IPS DF 4.7 (cell line): ENCODE measurements around the gene HK2.
"Not testable (repeated sequence)": the region's sequence is repeated elsewhere in the genome, so short reads cannot be mapped to it uniquely, and the experiment has no call there.

Source experiments
- DNase-seq: peaks from one replicate; pipeline ENCODE4 v3.0.0-alpha.2; 2013; ENCODE audit warnings: low spot score; ENCODE audit errors: extremely low read depth

HK2 gene

DNA sequence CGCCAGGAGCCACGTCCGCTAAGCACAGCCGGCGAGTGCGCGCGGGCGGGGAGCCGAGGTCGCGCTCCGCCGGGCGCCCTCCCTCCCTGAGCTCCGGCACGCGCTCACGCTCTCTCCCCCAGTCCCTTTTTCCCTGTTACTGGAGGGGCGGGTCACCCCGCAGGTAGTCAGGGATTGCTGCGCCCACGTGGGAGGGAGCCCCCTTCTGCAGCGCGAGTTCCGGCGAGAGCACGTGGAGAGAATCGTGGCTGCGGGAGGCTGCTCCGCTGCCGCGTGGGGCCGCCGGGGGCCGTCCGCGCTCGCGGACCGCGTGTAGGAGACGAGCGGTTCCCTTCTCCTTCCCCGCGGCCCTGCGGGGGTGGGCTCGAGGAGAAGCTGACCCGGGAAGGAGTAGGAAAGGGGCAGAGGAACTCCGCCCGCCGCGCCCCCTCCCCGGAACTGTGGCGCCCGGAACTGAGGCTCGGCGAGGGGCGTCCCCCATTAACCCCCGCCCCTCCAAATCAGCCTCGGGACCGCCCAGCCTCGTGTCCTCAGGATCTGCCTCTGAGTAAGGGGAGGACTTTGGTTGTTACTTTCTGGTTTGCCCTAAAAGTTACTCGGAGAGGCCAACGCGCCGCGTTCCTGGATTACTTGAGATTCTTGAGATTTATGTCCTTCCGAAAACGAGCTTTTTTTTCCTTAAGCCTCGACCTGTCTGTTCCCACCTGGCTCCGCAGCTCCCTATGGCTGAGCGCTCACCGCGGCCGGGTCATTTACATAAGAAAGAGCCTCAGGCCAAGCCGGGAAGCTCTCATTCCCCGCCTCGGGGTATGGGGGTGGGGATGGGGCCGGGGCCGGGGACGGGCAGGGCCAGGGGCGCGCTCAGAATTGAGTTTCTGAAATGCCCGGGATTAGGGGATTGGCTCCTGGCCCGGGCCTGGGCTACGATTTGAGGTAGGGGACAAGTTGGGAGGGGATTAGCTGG, 1.1 kb downstream of the HK2 start:
- no peak for DNase-seq

GRCh38 chr2:74835831-74836674, 2.1 kb downstream of the HK2 start:
- DNase-seq: no peak

DNA sequence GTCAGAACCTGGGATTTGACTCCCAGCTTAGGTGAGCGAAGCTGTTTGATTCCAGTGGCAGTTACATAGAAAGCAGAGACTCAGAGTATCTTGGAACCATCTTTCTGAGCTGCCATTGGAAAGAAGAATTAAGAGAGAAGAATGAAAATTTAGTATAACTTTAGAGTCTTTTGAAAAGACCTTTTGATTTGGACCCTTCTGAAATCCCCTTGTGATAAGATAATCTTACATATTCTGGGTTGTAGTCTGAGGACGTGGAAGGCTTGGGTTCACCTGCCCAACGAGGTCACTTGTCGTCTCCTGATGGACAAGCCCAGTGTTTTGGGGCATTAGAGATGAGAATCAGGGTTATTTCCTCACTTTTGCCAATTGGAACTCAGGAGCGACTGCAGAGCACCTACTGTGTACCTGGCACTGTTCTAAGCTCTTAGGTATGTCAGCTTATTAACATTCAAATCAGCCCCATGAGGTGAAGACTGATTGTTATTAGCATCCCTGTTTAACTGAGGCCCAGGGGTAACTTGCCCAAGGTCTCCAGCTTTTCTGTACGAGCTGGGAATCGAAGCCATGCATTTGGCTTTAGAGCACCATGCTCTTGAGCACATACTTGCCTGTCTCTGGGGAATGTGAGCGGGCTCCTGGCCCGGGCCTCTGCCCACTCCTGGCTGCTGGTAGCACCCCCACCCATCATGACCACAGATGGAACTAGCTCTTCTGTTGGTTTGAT, 2.9 kb downstream of the HK2 start:
- no peak for DNase-seq

DNA sequence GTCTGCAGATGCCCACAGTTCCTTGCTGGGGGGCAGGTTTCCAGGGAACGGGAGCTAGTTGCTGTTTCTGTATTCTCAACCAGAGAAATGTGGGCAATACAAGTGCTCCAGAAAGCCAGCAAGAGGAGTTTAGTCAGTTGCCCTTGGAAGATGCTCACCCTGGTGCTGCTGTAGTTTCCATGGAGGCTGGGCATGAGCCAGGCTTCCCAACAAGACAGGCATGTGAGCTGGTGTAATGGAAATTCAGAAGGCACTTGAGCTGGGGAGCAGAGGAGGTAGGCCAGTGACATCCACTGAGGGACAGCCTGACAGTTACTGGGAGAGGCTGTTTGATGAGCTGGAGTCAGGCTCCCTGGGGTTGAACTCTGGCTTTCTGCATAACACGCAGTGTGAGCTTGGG, 7.7 kb downstream of the HK2 start:
- DNase-seq: no peak

DNA sequence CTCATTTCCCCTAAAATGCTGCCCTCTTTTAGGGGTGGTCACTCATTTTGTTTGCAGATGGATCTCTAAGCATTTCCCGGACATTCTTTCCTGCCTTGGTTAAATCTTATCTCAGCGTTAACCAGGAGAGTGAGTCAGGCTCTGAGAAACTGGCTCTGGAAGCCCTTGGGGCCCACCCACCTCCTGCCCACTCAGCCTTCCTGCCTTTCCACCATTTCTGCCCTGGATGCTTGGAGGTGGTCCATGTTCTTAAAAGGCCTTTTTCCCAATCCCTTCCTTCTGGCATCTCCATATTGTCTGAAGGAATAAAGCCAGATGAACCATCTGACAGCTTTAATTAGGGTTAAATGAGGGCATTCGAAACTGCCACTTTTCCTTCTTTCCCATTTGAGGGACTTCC, 9.5 kb downstream of the HK2 start:
- no peak for DNase-seq

DNA sequence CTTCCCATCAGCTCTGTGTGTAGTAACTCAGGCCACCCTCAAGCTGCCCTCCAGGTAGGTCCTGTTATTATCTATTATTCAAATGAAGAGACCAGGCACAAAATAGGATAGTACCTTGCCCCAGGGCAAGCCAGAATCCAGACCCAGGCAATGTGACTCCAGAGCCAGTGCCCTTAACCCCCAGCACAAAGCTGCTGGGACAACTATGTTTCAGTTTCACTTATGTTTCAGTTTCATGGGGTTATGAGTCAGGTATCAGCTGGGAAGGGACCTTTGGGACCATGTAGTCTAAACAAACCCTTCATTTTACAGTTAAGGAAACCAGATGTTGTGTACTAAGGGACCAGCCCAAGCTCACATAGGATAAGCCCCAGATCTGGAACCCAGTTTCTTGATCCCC, 10.0 kb downstream of the HK2 start:
- no peak for DNase-seq

GRCh38 chr2:74844752-74845151, 10.8 kb downstream of the HK2 start:
- no peak for DNase-seq

- DNase-seq: no peak
Measured at GRCh38 chr2:74845217-74845751, 11.4 kb downstream of the HK2 start.

GRCh38 chr2:74845991-74846390, 12.1 kb downstream of the HK2 start:
- DNase-seq: no peak

GRCh38 chr2:74846481-74846880, 12.6 kb downstream of the HK2 start:
- no peak for DNase-seq

DNA sequence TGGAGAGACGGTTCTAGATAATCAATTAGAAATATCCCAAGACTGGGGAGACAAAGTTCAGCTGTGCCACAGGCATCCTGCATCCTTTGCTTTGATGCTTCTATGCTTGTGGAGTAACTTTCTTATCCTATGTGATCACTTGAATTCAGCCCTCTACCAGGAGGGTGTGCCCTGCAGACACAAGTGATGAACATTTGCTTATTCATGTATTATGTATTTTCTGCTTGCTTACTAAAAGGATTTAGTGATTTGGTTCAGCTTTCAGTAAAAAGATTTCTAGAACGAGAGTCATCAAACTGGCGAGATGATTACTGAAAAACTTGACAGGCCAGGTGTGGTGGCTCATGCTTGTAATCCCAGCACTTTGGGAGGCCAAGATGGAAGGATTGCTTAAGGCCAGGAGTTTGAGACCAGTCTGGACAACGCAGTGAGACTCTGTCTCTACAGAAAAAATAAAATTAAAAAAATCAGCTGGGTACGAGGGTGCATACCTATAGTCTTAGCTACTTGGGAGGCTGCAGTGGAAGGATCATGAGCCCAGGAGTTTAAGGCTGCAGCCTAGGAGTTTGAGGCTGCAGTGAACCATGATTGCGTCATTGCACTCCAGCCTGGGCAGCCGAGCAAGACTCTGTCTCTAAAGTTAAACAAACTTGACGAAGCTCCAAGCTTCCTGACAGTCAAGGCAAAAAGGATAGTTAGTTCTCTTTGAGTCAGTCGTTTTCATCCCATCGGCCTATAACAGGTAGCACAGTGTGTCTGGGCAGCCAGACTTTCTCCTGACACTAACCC, 13.3 kb downstream of the HK2 start:
- no peak for DNase-seq

- DNase-seq: no peak
Measured at GRCh38 chr2:74849228-74849892, 15.4 kb downstream of the HK2 start.

- no peak for DNase-seq
Measured at GRCh38 chr2:74850496-74851190, 16.7 kb downstream of the HK2 start.

- no peak for DNase-seq
Measured at GRCh38 chr2:74851191-74851566, 17.3 kb downstream of the HK2 start.

DNA sequence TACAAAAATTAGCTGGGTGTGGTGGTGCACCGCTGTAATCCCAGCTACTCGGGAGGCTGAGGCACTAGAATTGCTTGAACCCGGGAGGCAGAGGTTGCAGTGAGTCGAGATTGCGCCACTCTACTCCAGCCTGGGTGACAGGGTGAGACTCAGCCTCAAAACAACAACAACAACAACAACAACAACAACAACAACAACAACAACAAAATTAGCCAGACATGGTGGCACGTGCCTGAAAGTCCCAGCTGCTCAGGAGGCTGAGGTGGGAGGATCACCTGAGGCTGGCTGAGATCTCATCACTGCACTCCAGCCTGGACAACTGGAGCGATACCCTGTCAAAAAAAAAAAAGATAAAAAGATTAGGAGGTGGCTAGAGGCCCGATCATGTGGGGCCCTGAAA, 19.4 kb downstream of the HK2 start:
- DNase-seq: not testable (repeated sequence)

- DNase-seq: no peak
Measured at GRCh38 chr2:74854401-74854800, 20.5 kb downstream of the HK2 start.

DNA sequence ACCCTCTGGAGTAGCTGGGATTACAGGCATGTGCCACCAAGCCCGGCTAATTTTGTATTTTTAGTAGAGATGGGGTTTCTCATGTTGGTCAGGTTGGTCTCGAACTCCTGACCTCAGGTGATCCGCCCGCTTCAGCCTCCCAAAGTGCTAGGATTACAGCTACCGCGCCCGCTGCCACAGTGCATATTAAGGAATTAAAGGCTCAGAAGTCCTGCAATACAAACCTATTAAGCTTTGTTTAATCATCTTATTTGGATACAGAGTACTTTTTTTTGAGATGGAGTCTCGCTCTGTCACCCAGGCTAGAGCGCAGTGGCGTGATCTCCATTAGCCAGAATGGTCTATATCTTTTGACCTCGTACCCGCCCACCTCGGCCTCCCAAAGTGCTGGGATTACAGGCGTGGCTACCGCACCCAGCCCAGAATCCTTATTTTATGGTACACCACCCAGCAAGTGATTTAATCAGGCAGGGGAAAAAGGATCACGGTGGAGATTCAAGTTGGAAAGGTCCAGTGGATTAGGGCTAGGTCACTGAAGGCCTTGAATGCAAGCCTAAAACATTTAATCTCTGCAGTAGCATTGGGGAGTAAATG, 21.3 kb downstream of the HK2 start:
- DNase-seq: not testable (repeated sequence)

GRCh38 chr2:74856004-74856578, 22.2 kb downstream of the HK2 start:
- DNase-seq: no peak

DNA sequence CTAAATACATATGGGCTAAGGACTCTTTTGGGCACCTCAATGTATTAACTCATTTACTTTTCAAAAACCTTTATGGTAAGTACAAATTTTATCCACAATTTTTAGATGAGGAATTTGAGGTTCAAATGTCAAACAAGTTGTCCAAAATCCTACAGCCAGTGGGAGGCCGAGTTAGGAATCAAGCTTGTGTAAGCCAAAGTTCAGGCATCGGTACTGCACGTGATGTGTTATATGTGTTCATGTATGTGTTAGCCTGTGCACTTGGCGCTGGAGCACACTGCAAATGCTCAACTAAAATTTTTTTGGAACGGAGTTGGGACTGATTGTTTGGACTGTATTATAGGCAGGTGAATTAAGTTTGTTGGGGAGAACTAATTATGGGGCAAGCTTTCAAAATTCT, 22.7 kb downstream of the HK2 start:
- DNase-seq: no peak
